Endothelial cell of umbilical vein (primary cell): Measurements from ENCODE around the gene ZNF664. TPM values are rescaled to one million over a fixed set of nuclear protein-coding genes. Genes with fewer than 3 reads are reported as not detected.

Source experiments
- BruUV-seq: library from RNA; stranded (reverse); fragments of 400-500 nt; replicated peaks from 2 replicates; lab custom pipeline; 2021; lab: Mats Ljungman, UMichigan
- CTCF ChIA-PET: fragments of 300-600, 350-600 bp; sonication (Branson Sonifier 250); formaldehyde crosslinking; loops from one replicate; lab custom pipeline; 2021; ENCODE audit warnings: antibody characterized with exemption, inconsistent platforms; lab: Charles Lee
- POLR2A ChIA-PET: fragments of 300-600, 350-600 bp; sonication (Branson Sonifier 250); formaldehyde crosslinking; loops from one replicate; lab custom pipeline; 2021; ENCODE audit warnings: antibody characterized with exemption, inconsistent platforms; lab: Charles Lee
- DNase-seq: peaks from one replicate; pipeline ENCODE4 v3.0.0-alpha.2; 2011; ENCODE audit warnings: low read depth, low spot score
- FAIRE-seq: peaks from 2 replicates; lab custom pipeline; 2011; peaks lifted over from hg19 to GRCh38; lab: Jason Lieb, UNC
- H2AFZ ChIP-seq: 2 replicates; pipeline ENCODE4 v1.6.0; 2012; ENCODE audit warnings: low read depth, low read length, control low read depth, inconsistent platforms
- H3K27ac ChIP-seq: 2 replicates; pipeline ENCODE4 v1.5.1; 2011; ENCODE audit warnings: low read depth, mild to moderate bottlenecking, control low read depth, low read length, moderate library complexity; ENCODE audit not compliant: insufficient read depth
- H3K27me3 ChIP-seq, 2 experiments: 2 replicates each; pipeline versions ENCODE4 v1.6.0 to v1.6.1; 2011; ENCODE audit warnings: low read length in 2 of 2, mixed read lengths in 1 of 2; ENCODE audit not compliant: control insufficient read depth in 2 of 2, insufficient read depth in 2 of 2
- H3K36me3 ChIP-seq, 2 experiments: 2 replicates in 1 of 2; 3 replicates in 1 of 2; pipeline ENCODE4 v1.5.1; 2011; ENCODE audit warnings: low read length in 2 of 2, mild to moderate bottlenecking in 1 of 2, moderate library complexity in 1 of 2; ENCODE audit not compliant: control insufficient read depth in 2 of 2, insufficient read depth in 2 of 2; ENCODE audit errors: extremely low read depth in 1 of 2
- H3K4me1 ChIP-seq: 3 replicates; pipeline ENCODE4 v1.5.1; 2011; ENCODE audit warnings: mild to moderate bottlenecking, low read length; ENCODE audit not compliant: control insufficient read depth, insufficient read depth; ENCODE audit errors: extremely low read depth
- H3K4me2 ChIP-seq: 2 replicates; pipeline ENCODE4 v1.6.1; 2011; ENCODE audit warnings: low read length, control low read depth, mixed read lengths; ENCODE audit not compliant: insufficient read depth
- H3K4me3 ChIP-seq, 3 experiments: fragments of 200-600 bp in 1 of 3; sonication (generic), shearing (Covaris generic) in 1 of 3; replicated peaks in 1 of 3; 2 replicates each; pipeline ENCODE4 v1.5.1; 2011 to 2016; ENCODE audit warnings: control low read depth in 3 of 3, low read length in 3 of 3, mild to moderate bottlenecking in 2 of 3, inconsistent platforms in 1 of 3, low read depth in 1 of 3, moderate library complexity in 1 of 3; ENCODE audit not compliant: insufficient read depth in 1 of 3
- H3K79me2 ChIP-seq: 2 replicates; pipeline ENCODE4 v1.6.0; 2012; ENCODE audit warnings: low read length, inconsistent platforms; ENCODE audit not compliant: control insufficient read depth, insufficient read depth
- H3K9ac ChIP-seq: replicated peaks from 2 replicates; pipeline ENCODE3; 2011; ENCODE audit warnings: low read length, control low read depth; ENCODE audit not compliant: insufficient read depth; ENCODE audit errors: extremely low read depth
- H3K9me1 ChIP-seq: replicated peaks from 3 replicates; pipeline ENCODE4 v1.6.0; 2011; ENCODE audit warnings: mild to moderate bottlenecking, low read length; ENCODE audit not compliant: control insufficient read depth, insufficient read depth; ENCODE audit errors: extremely low read depth
- H3K9me3 ChIP-seq: replicated peaks from 2 replicates; pipeline ENCODE4 v1.5.1; 2012; ENCODE audit warnings: low read length, inconsistent platforms; ENCODE audit not compliant: control insufficient read depth, insufficient read depth
- H4K20me1 ChIP-seq: replicated peaks from 2 replicates; pipeline ENCODE3; 2011; ENCODE audit warnings: mild to moderate bottlenecking, low read length; ENCODE audit not compliant: control insufficient read depth, insufficient read depth; ENCODE audit errors: extremely low read depth
- CTCF ChIP-seq, 2 donors: IDR thresholded peaks; 1 replicate in 1 of 2; 2 replicates in 1 of 2; pipeline ENCODE4 v1.5.1; 2011; ENCODE audit warnings: low read length in 2 of 2, mild to moderate bottlenecking in 2 of 2, moderate library complexity in 2 of 2, control low read depth in 1 of 2, inconsistent platforms in 1 of 2, low read depth in 1 of 2; ENCODE audit not compliant: insufficient read depth in 1 of 2; ENCODE audit errors: extremely low read depth in 1 of 2
- EZH2 ChIP-seq: IDR thresholded peaks from 2 replicates; pipeline ENCODE4 v1.6.1; 2012; ENCODE audit warnings: borderline replicate concordance, low read depth, mild to moderate bottlenecking, moderate library complexity, low read length, inconsistent platforms; ENCODE audit not compliant: severe bottlenecking
- FOS ChIP-seq: IDR thresholded peaks from 2 replicates; pipeline ENCODE4 v1.6.1; 2011; ENCODE audit warnings: mild to moderate bottlenecking, low read length, moderate library complexity, borderline replicate concordance; ENCODE audit not compliant: insufficient read depth
- GATA2 ChIP-seq: IDR thresholded peaks from 2 replicates; pipeline ENCODE4 v1.7.0; 2011; ENCODE audit warnings: low read depth, mild to moderate bottlenecking, moderate library complexity, mixed read lengths, low read length; ENCODE audit not compliant: insufficient read length, insufficient read depth
- JUN ChIP-seq: IDR thresholded peaks from 2 replicates; pipeline ENCODE4 v1.6.1; 2011; ENCODE audit warnings: borderline replicate concordance, low read depth; ENCODE audit not compliant: insufficient read length, insufficient read depth
- MAX ChIP-seq: IDR thresholded peaks from 2 replicates; pipeline ENCODE4 v1.6.1; 2011; ENCODE audit not compliant: insufficient read depth, insufficient read length
- MYC ChIP-seq: IDR thresholded peaks from one replicate; pipeline ENCODE4 v1.6.1; 2011; ENCODE audit warnings: mild to moderate bottlenecking, low read depth, low read length
- POLR2A ChIP-seq: IDR thresholded peaks from 2 replicates; pipeline ENCODE4 v1.6.1; 2012; ENCODE audit warnings: low read depth, mild to moderate bottlenecking, control low read depth, low read length
- POLR2AphosphoS5 ChIP-seq: IDR thresholded peaks from 2 replicates; pipeline ENCODE4 v1.6.1; 2012; ENCODE audit warnings: low read depth, mild to moderate bottlenecking, control low read depth, low read length, moderate library complexity; ENCODE audit not compliant: insufficient read depth
- dilution Hi-C: fragments of 300-500 bp; cut with MboI; formaldehyde crosslinking; loops from one replicate; pipeline ENCODE4 v1.15.0; 2019; ENCODE audit warnings: low sequenced_read_pairs; ENCODE audit not compliant: extremely low pct_ligation_motif_present
- intact Hi-C: fragments of 100-400 bp; cut with micrococcal nuclease; formaldehyde crosslinking; loops from one replicate; pipeline ENCODE4 v1.10.0; 2022
- polyA plus RNA-seq, 4 experiments: library from polyadenylated mRNA; depleted of rRNA in 3 of 4; stranded (reverse) in 3 of 4; unstranded in 1 of 4; fragments of >200 nt; gene quantifications; 2 replicates each; pipeline versions ENCODE4 v1.2.1 to v1.2.3, GENCODE V29; 2011 to 2012; ENCODE audit warnings: missing spikeins in 1 of 4
- total RNA-seq: library from RNA; stranded (reverse); gene quantifications from 2 replicates; pipeline ENCODE4 v1.2.3, GENCODE V29; 2021

ZNF664 gene
- total and polyA plus RNA-seq, 2 donors (not counting 3 experiments of a cell fraction or from before 2014, with no cell fraction given), result 29.8 to 71.3 TPM

- no peaks in the 10 kb centered on the region for H3K36me3 ChIP-seq
- TF ChIP-seq EZH2 (no peak), POLR2A (no peak), JUN (no peak), MYC (no peak), CTCF (IDR thresholded peaks at IDR 0.05; ENCODE audit: extremely low read depth in 1 of 2, insufficient read depth in 1 of 2, low read depth in 1 of 2, low read length in 2 of 2) (no peak), FOS (no peak), MAX (no peak), POLR2AphosphoS5 (no peak), GATA2 (no peak)
- BruUV-seq, result no TSS peak
- dilution Hi-C loops, result no loop called here
- H4K20me1 ChIP-seq, result no peaks in the 10 kb centered on the region
- H2AFZ ChIP-seq, result no peak overlapping the region
- CTCF ChIA-PET, result interaction anchor here (1.1 kb wide), 1 partner anchor 24 kb away, joined by 3 read pairs; no protein-coding TSS in a partner anchor
- H3K4me3 ChIP-seq, result no peak overlapping the region
- DNase-seq, result no peak
- FAIRE-seq, result no peak
- H3K27ac ChIP-seq, result no peak overlapping the region
- no peaks in the 10 kb centered on the region for H3K9me1 ChIP-seq
- no peak overlapping the region for H3K9ac ChIP-seq
- intact Hi-C loops, result no loop called here
- no peaks in the 10 kb centered on the region for H3K4me1 ChIP-seq
- H3K27me3 ChIP-seq, result peaks cover 0 to 11% of the 10 kb centered on the region in 2 experiments
- no peaks in the 10 kb centered on the region for H3K79me2 ChIP-seq
- H3K4me2 ChIP-seq, result no peak overlapping the region
- POLR2A ChIA-PET, result no interaction called here
- H3K9me3 ChIP-seq, result no peaks in the 10 kb centered on the region
These were observed 44.1 kb upstream of the ZNF664 start for GRCh38 chr12:123928897-123929296.
